Skeletal muscle tissue (tissue), 4 donors: ENCODE results near the gene SPACA6. TPM values are rescaled to one million over a fixed set of nuclear protein-coding genes. Genes with fewer than 3 reads are reported as not detected.
"Not testable (repeated sequence)": the region's sequence is repeated elsewhere in the genome, so short reads cannot be mapped to it uniquely, and the experiment has no call there.

Experiments used
- H3K27ac ChIP-seq: one replicate; pipeline ENCODE4 v1.7.0; 2013; ENCODE audit warnings: mild to moderate bottlenecking, low read depth, low read length, inconsistent platforms
- H3K27me3 ChIP-seq, 3 donors: one replicate each; pipeline ENCODE4 v1.7.0; 2013; ENCODE audit warnings: low read length in 3 of 3; ENCODE audit not compliant: control insufficient read depth in 3 of 3, insufficient read depth in 3 of 3
- H3K36me3 ChIP-seq, 3 donors: one replicate each; pipeline ENCODE4 v1.7.0; 2013; ENCODE audit warnings: low read length in 3 of 3; ENCODE audit not compliant: control insufficient read depth in 3 of 3, insufficient read depth in 3 of 3
- H3K4me1 ChIP-seq, 3 donors: one replicate each; pipeline ENCODE4 v1.7.0; 2013; ENCODE audit warnings: low read length in 3 of 3, mild to moderate bottlenecking in 3 of 3; ENCODE audit not compliant: control insufficient read depth in 3 of 3, insufficient read depth in 3 of 3
- H3K4me3 ChIP-seq, 3 donors: one replicate each; pipeline ENCODE4 v1.7.0; 2013; ENCODE audit warnings: low read length in 3 of 3
- H3K9ac ChIP-seq, 3 donors: one replicate each; pipeline ENCODE4 v1.7.0; 2013; ENCODE audit warnings: low read length in 3 of 3, mild to moderate bottlenecking in 3 of 3, moderate library complexity in 2 of 3, low read depth in 1 of 3
- H3K9me3 ChIP-seq, 3 donors: one replicate each; pipeline ENCODE4 v1.7.0; 2013; ENCODE audit warnings: low read length in 3 of 3; ENCODE audit not compliant: control insufficient read depth in 3 of 3
- total RNA-seq: library from RNA; depleted of rRNA; stranded (reverse); fragments of >200 nt; gene quantifications from one replicate; pipeline ENCODE4 v1.2.3, GENCODE V29; 2014
- donor health status: Osteomylitis.

SPACA6 gene
- total RNA-seq, 1 donor from 2014 or later: 4.7 TPM

- H3K27ac ChIP-seq: no peak overlapping the region
- no peak overlapping the region for H3K4me3 ChIP-seq
- peaks cover 2 to 3% (median 3%) of the 10 kb centered on the region in 3 donors for H3K9me3 ChIP-seq
- H3K36me3 ChIP-seq: no peaks in the 10 kb centered on the region
- no peak overlapping the region for H3K9ac ChIP-seq
- no peaks in the 10 kb centered on the region for H3K4me1 ChIP-seq
- peaks cover 0 to 7% (median 7%) of the 10 kb centered on the region in 3 donors for H3K27me3 ChIP-seq
Observed at GRCh38 chr19:51664131-51664530, 29.0 kb upstream of the SPACA6 start.

DNA sequence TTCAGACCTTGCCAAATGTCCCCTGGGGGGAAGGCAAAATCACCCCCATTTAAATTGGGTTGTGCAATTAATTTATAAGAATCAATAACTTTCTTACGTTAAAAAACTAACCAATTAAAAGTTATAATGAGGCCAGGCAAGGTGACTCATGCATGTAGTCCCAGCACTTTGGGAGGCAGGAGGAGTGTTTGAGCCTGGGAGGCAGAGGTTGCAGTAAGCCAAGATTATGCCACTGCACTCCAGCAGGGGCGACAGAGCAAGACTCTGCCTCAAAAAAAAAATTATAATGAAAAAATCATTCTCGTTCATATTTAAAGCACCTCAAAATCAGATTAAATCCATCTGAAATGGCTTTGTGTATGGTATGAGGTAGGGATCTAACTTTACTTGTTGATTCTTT, 28.1 kb upstream of the SPACA6 start:
- Histone ChIP-seq H3K27me3 (peaks cover 0 to 7% (median 7%) of the 10 kb centered on the region in 3 donors), H3K36me3 (no peaks in the 10 kb centered on the region), H3K4me3 (no peak overlapping the region), H3K9me3 (peaks cover 2 to 3% (median 3%) of the 10 kb centered on the region in 3 donors), H3K9ac (no peak overlapping the region), H3K4me1 (no peaks in the 10 kb centered on the region), H3K27ac (no peak overlapping the region)

- peaks cover 2 to 3% (median 3%) of the 10 kb centered on the region in 3 donors for H3K9me3 ChIP-seq
- no peaks in the 10 kb centered on the region for H3K36me3 ChIP-seq
- no peak overlapping the region for H3K9ac ChIP-seq
- no peaks in the 10 kb centered on the region for H3K4me1 ChIP-seq
- H3K27me3 ChIP-seq: peaks cover 0 to 7% (median 7%) of the 10 kb centered on the region in 3 donors
- H3K4me3 ChIP-seq: no peak overlapping the region
- H3K27ac ChIP-seq: no peak overlapping the region
Observed at GRCh38 chr19:51668216-51668615, 24.9 kb upstream of the SPACA6 start.

- H3K27ac ChIP-seq, H3K4me1 ChIP-seq, H3K36me3 ChIP-seq, H3K4me3 ChIP-seq, H3K9me3 ChIP-seq, H3K9ac ChIP-seq, H3K27me3 ChIP-seq: not testable (repeated sequence)
Observed at GRCh38 chr19:51675911-51676565, 17.1 kb upstream of the SPACA6 start.

- Histone ChIP-seq H3K27me3 (no peaks in the 10 kb centered on the region), H3K9me3 (no peaks in the 10 kb centered on the region), H3K36me3 (no peaks in the 10 kb centered on the region)
Observed at GRCh38 chr19:51676566-51677083, 16.5 kb upstream of the SPACA6 start.

DNA sequence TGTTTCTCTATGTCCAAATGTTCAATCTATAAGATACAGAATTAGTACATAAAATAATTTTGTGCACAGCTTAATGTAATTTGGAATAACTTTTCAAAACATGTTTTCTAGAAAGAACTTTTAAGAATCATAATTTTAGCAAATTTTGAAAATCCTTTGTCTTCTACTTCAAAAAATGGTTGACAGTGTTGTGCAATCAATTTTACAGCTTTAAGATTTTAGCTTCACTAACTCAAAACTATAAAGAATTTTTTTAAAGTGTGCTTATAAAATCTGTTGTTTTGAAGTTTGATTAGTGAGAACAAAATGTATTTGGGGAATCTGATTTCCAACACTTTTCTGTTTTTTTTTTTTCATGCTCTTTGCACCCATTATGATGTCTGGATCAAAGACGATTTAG, 12.7 kb upstream of the SPACA6 start:
- Histone ChIP-seq H3K9me3 (no peaks in the 10 kb centered on the region), H3K27me3 (no peaks in the 10 kb centered on the region), H3K36me3 (no peaks in the 10 kb centered on the region), H3K4me1 (no peaks in the 10 kb centered on the region), H3K9ac (no peak overlapping the region), H3K27ac (no peak overlapping the region), H3K4me3 (no peak overlapping the region)

More at GRCh38 chr19:51676566-51677083, 16.5 kb upstream of the SPACA6 start:
- H3K27ac ChIP-seq: no peak overlapping the region
- no peak overlapping the region for H3K4me3 ChIP-seq
- H3K4me1 ChIP-seq: no peaks in the 10 kb centered on the region
- no peak overlapping the region for H3K9ac ChIP-seq

- H3K9ac ChIP-seq: no peak overlapping the region
- H3K9me3 ChIP-seq: no peaks in the 10 kb centered on the region
- H3K4me1 ChIP-seq: no peaks in the 10 kb centered on the region
- no peak overlapping the region for H3K4me3 ChIP-seq
- H3K36me3 ChIP-seq: no peaks in the 10 kb centered on the region
- no peaks in the 10 kb centered on the region for H3K27me3 ChIP-seq
- H3K27ac ChIP-seq: no peak overlapping the region
Observed at GRCh38 chr19:51681286-51681941, 11.7 kb upstream of the SPACA6 start.

- no peak overlapping the region for H3K9ac ChIP-seq
Observed at GRCh38 chr19:51686171-51686570, 7.0 kb upstream of the SPACA6 start.

GRCh38 chr19:51687791-51688670, 5.1 kb upstream of the SPACA6 start:
- Histone ChIP-seq H3K27me3 (peaks cover 3 to 11% (median 8%) of the 10 kb centered on the region in 3 donors), H3K36me3 (no peaks in the 10 kb centered on the region), H3K9me3 (no peaks in the 10 kb centered on the region), H3K27ac (peak overlapping the region; percentile 84), H3K4me1 (peaks cover 8 to 23% (median 12%) of the 10 kb centered on the region in 3 donors), H3K9ac (peak overlapping the region; percentile 60 to 65 (median 61)), H3K4me3 (peak overlapping the region; percentile 74 to 85 (median 77))

More at GRCh38 chr19:51686171-51686570, 7.0 kb upstream of the SPACA6 start:
- no peak overlapping the region for H3K4me3 ChIP-seq
- H3K9me3 ChIP-seq: no peaks in the 10 kb centered on the region
- peaks cover 7 to 14% (median 8%) of the 10 kb centered on the region in 3 donors for H3K4me1 ChIP-seq
- H3K36me3 ChIP-seq: no peaks in the 10 kb centered on the region
- H3K27ac ChIP-seq: no peak overlapping the region
- peaks cover 3 to 11% (median 8%) of the 10 kb centered on the region in 3 donors for H3K27me3 ChIP-seq
